Head of caudate nucleus (tissue), 42 donors: ENCODE measurements around the gene NRG2.

Source experiments
- DNase-seq, 42 donors: peaks; one replicate each; pipeline versions ENCODE4 v3.0.0 to v3.0.0-alpha.2; 2020 to 2021; ENCODE audit warnings: mixed read lengths in 7 of 42
- intact Hi-C: fragments of 100-400 bp; cut with DNase I; formaldehyde crosslinking; loops from one replicate; pipeline ENCODE4 v1.15.0; 2022

Gene NRG2

DNA sequence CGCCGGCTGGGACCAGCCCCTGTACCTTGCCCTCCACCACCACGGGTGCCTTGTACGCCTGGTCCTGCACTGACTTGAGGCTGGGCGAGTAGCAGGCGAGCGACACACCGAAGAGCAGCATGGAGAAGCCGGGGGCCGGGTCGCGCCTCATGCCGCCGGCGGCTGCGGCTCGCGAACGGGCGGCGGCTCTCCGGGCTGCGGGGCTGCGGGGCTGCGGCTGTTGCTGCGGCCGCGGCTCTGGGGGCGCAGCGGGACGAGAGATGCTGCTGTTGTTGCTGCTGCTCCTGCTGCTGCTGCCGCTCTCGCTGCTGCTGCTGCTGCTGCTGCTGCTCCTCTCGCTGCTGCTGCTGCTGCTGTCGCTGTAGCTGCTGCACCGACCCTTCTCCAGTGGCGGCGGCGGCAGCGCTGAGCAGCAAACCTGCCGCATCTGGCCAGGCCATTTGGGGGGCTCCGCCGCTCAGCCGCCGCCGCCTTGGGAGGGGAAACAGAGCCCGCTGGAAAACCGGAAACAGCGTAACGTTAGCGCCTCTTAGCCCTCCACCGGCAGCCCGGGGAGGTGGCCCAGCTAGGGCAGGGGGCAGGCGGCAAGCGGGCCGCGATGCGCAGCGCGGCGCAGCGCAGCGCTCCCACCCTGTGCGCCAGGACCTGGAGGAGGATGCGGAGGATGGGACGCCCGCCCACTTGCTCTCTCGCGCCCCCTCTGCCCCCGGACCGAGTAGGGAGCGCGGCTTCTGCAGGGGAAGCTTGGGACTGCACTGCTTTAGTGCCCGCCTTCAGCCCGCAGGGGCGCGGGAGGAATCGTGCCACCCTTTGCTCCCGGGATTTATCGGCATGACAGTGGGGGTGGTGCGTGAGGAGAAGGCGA is at the start of gene NRG2:
Gene NRG2 (minus strand): TSS at position 657 of the 865 bp plus-strand sequence.
- DNase-seq: peak; percentile 59 to 93 (median 86)
- intact Hi-C loops: loop anchor here (5.0 kb wide), 2 partner anchors 69 to 76 kb away; partner anchors contain the start of gene PURA

GRCh38 chr5:140090251-140090650 is 47.2 kb upstream of the NRG2 start:
- no peak for DNase-seq
- intact Hi-C loops: no loop called here

- peak in 26 of 42 donors; percentile 1 to 53 (median 19) for DNase-seq
- intact Hi-C loops: no loop called here
Measured at GRCh38 chr5:140084541-140084940, 41.4 kb upstream of the NRG2 start.

DNA sequence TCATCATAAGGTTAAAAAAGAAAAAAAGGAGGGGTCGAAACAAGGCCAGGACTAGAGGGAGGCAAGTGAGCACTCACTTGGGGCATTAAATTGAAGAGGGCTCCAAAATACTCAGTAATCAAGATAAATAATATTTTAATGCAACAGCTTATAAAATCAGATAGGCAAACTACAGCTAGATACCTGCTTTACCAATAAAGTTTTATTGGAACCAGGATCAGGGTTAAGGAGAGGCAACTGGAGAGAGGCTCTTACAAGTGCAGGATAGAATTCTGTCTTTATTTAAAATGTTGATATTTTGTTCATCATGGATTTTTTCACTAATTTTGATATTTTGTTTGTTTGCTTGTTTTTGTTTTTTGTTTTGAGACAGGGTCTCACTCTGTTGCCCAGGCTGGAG is 40.6 kb upstream of the NRG2 start:
- intact Hi-C loops: no loop called here
- DNase-seq: no peak

DNA sequence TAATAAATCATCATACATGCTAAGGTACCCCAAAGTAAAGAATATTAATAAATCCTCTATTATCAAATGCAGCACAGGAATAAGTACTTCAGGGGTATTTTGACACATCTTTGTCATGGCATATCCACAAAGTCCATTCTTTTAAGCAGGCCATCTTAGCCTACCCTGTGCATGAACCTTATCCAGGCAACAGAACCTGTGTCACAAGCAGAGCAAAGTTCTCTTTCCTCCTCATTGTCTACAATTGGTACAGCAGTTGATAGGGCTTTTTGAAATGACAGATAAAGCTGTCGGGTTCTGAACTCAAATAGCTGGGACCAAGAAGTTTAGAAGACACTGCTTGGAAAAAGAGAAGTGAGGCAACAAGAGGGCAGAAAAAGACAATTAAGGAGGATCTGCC is 40.0 kb upstream of the NRG2 start:
- DNase-seq: no peak
- intact Hi-C loops: no loop called here

- no peak for DNase-seq
- intact Hi-C loops: no loop called here
Measured at GRCh38 chr5:140076788-140077187, 33.7 kb upstream of the NRG2 start.

- no peak for DNase-seq
- intact Hi-C loops: no loop called here
Measured at GRCh38 chr5:140076142-140076541, 33.0 kb upstream of the NRG2 start.

DNA sequence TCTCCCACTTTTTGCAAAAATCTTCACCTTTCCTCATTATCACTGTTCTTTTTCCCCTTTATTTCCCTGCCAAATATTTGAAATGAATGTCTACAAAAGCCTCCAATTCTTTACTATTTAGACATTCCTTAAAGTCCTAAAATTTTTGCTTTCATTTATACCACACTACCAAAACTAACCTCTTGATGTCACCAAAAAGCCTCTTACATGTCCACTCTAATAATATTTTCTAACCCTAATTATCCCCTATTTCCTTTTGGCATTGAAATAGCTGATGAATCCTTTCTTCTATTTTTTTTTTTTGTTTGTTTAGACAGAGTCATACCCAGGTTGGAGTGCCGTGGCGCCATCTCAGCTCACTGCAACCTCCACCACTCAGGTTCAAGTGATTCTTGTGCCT is 32.3 kb upstream of the NRG2 start:
- DNase-seq: no peak
- intact Hi-C loops: no loop called here

- intact Hi-C loops: loop anchor here (2.0 to 5.0 kb wide), 2 partner anchors 34 to 84 kb away; no protein-coding TSS in a partner anchor
- DNase-seq: no peak
Measured at GRCh38 chr5:140073296-140073695, 30.2 kb upstream of the NRG2 start.

DNA sequence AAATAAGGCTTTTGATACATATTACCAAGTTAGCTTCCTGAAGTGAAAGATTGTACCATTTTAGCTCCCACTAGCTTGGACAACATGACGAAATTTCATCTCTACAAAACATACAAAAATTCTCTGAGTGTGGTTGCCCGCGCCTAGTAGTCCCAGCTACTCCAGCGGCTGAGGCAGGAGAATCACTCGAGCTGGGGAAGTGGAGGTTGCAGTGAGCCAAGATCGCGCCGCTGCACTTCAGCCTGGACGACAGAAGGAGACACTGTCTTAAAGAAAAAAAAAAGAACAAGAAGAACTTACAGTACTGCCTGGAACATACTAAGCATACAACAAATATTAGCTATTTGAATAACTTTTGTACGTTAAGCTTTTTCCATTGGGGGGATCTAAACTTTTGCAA is 29.7 kb upstream of the NRG2 start:
- intact Hi-C loops: loop anchor here (2.0 to 5.0 kb wide), 2 partner anchors 34 to 84 kb away; no protein-coding TSS in a partner anchor
- DNase-seq: peak in 3 of 42 donors; percentile 2 to 8 (median 7)

- no peak for DNase-seq
- intact Hi-C loops: no loop called here
Measured at GRCh38 chr5:140060816-140061215, 17.7 kb upstream of the NRG2 start.

DNA sequence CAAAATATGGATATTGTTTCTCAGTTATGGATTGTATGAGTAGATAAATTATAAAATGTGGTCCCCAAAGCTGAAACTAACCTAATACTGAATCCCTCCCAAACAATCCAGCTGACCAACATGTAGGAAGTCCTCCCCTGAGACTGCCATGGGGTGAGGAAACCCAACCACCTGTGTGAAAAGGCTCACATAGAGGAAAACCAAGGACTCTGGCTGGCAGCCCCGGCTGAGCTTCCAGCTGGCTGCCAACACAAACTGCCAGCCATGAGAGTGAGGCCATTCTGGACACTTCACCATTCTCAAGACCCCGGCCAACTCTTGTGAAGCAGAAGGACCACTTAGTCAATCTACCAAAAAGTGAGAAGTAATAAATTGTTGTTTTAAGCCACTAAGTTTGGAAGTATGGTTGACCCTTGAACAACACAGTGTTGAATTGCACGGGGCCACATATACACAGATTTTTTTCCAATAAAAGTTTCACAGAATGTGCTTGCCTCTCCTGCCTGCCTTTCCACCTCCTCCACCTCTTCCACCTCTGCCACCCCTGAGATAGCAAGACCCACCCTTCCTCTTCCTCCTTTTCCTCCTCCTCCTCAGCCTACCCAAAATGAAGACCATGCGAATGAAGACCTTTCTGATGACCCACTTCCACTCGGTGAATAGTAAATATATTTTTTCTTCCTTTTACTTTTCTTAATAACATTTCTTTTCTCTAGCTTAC is 15.3 kb upstream of the NRG2 start:
- no peak for DNase-seq
- intact Hi-C loops: no loop called here

DNA sequence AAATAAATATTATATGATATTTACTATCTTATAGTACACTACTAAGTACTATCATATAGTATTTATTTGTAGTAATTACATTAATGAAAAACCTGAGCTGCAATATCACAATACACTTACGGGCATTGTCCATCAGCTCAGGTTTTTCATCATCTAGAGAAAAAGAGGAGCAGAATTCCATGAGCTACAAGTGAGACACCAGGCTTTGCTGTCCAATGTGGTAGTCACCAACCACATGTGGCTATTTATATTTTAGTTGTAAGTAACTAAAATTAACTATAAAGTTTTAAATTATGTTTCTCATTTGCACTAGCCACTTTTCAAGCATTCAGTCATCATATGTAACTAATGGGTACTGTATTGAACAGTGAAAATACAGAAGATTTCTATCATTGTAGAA is 13.8 kb upstream of the NRG2 start:
- intact Hi-C loops: no loop called here
- DNase-seq: no peak

DNA sequence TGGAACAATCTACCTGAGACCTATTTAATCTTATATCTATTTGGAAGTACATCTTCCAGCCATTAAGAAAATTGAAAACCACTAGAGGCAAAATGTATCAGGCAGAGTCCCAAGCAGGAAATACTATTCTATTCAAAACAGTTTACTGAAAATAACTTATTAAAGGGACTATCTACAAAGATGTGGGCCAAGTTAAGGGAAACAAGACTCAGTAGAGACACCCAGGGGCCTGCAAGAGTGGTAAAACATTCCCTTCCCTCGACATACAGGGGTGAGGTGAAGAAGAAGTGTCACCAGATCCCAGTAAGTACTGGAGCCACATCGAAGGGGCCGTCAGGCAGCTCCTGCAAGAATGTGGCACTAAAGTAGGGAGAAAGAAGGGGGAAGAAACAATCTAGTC is 12.1 kb upstream of the NRG2 start:
- no peak for DNase-seq
- intact Hi-C loops: no loop called here

- intact Hi-C loops: no loop called here
- no peak for DNase-seq
Measured at GRCh38 chr5:140054086-140054689, 11.1 kb upstream of the NRG2 start.

GRCh38 chr5:140051950-140052349 is 8.9 kb upstream of the NRG2 start:
- intact Hi-C loops: no loop called here
- no peak for DNase-seq

DNA sequence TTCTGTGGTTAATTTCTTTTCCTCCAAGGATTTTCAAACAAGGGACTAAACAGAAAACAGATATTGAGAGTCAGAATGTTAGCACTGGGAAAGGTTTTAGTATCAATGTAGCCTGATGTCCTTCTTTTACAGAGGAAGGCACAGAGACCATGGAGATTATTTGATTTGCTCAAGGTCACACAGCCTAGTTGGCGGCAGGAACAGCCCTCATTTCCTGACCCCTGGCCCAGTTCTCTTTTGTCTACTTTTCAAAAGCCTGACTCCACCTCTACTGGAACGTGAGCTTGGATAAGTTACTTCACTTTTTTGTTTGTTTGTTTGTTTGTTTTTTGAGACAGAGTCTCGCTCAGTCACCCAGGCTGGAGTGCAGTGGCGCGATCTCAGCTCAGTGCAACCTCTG is 6.6 kb upstream of the NRG2 start:
- intact Hi-C loops: no loop called here
- DNase-seq: no peak

GRCh38 chr5:140049205-140049604 is 6.1 kb upstream of the NRG2 start:
- intact Hi-C loops: no loop called here
- no peak for DNase-seq

DNA sequence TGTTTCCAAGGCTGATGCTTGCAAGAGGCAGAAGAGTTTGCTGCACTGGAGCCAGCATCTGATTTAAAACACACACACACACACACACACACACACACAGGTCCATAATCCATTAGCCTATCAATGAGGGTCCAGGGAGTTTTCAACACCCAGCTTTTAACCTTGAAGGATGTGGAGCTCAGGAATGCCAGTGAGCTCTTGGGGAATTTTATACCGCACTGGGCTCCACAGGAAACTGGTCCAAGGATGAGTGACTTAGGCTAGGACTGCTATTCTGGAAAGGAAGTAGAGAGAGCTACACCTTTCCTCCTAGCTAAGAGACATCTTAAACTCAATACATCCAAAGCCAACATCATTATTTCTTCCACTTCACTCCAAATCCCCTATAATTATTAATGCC is 942 bp upstream of the NRG2 start:
- intact Hi-C loops: loop anchor here (5.0 kb wide), 2 partner anchors 68 to 77 kb away; partner anchors contain the start of gene PURA
- no peak for DNase-seq

DNA sequence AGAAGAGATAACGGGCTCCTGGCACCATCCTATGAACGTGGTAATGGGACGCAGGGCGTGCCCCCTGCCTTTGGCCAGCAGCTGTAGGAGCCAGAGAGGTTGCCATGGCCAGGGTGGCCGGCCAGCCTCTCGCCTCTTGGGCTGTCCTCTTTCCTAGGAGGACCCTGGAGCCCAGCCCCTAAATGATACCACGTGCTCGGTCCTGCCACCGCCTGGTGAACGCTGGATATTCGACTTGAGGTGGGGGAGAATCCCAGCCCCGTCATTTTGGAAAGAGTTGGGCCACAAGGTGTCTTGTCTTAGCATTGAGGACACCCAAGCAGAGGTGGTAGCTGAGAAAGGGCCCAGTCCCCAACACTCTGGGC is 391 bp upstream of the NRG2 start:
- intact Hi-C loops: loop anchor here (5.0 kb wide), 2 partner anchors 69 to 76 kb away; partner anchors contain the start of gene PURA
- peak in 24 of 42 donors; percentile 35 to 74 (median 55) for DNase-seq
